Activated T-cell treated with anti-CD3 and anti-CD28 coated beads for 24 hours (primary cell): ENCODE results near the gene CACNG3.

ENCODE experiments used
- DNase-seq: peaks from one replicate; pipeline ENCODE4 v3.0.0-alpha.2; 2020; ENCODE audit warnings: low read depth

Gene CACNG3

DNA sequence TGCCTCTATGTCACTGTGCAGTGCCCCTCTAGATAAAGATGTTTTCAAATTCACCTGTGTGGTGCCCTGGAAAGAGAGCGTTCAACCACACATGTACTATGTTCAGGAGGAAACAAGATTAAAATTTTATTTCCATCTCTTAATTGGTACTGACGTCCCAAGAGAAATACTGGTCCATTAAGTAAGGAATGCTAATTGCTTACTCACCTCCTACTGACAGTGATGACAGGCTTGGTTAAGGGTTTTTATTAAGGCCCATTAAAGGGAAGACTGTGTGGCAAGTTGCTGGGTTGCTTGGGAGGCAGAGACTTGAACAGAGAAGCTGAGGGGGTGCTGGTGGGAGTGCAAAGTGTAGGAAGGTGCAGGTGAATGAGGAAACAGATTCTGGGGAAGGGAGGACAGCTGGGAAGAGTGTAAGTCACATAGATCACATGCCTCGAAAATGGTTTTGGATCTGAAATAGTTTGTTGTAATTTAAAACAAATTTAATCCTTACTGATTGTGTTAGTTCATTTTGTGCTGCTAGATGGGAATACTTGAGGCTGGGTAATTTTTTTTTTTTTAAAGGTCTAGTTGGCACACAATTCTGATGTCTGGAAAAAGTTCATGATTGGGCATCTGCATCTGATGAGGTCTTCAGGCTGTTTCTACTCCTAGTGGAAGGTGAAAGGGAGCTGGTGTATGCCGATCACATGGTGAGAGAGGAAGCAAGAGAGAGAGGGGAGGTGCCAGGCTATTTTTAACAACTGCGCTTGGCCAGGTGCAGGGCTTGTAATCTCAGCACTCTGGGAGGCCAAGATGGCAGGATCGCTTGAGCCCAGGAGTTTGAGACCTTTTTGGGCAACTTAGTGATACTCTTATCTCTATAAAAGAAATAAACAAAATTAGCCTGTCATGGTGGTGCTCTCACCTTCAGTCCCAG is 140.5 kb downstream of the CACNG3 start:
- no peak for DNase-seq

DNA sequence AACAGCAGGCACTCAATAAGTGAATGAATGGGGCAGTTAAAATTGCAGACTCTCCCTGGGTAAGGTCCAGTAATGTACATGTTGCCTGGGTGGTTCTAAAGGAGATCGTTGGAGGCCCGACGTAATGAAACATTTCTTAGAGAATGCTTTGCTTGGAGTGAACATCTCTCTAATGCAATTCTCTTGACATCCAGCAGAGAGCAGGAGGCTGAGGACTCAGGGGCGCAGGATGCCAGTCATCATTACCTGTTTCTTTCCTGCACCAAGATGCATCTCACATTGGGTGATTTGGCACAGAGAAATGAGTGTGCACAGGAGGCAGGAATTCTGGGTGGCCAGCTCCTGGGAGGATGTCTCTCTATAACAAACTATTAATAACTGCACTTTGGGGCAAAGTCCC is 152.9 kb downstream of the CACNG3 start:
- DNase-seq: no peak
